ENCODE measurements around the gene ANKLE1. TPM values are rescaled to one million over a fixed set of nuclear protein-coding genes. Genes with fewer than 3 reads are reported as not detected.

ANKLE1 gene
- total RNA-seq, 1 experiment from 2014 or later, result 16.5 TPM

DNA sequence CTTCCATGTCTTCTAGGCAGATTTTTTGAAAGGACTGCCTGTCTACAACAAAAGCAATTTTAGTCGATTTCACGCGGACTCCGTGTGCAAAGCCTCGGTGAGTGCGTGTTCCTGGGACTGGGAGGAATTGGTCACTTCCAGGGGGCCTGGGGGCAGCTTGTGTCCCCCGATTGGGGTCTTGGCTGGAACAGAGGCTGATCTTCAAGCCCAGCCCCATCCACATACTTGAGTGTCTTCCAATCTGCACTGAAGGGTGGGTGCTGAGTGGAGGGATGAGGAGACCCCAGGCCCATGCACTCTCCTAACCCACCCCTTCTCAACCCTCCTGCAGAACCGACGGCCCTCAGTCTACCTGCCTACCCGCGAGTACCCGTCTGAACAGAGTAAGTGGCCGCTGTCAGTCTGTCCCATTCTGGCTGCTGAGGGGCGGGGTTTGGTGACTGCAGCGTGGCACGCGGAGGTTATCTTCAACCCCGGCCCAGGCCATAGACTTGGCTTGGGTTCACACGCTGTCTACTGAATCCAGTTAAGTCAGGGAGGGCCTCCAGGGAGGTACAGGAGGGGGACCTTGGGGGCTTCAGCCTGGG is 32.4 kb downstream of the ANKLE1 start:
- Mint-ChIP-seq H3K36me3 (ENCODE audit: insufficient read depth in 1 of 3, low read depth in 3 of 3) (peaks cover 18 to 44% (median 31%) of the 10 kb centered on the region in 3 experiments; a peak in 6 of 7 replicates), H3K4me3 (no peak overlapping the region), H3K4me1 (peaks cover 14% of the 10 kb centered on the region in 2 experiments), H3K9me3 (no peaks in the 10 kb centered on the region), H3K27me3 (ENCODE audit: low read depth) (no peaks in the 10 kb centered on the region), H3K27ac (no peak overlapping the region)
- H2BK5ac ChIP-seq (ENCODE audit: insufficient read length, low read length), result no peak overlapping the region
- no peak overlapping the region for H4K8ac ChIP-seq (replicated peaks; ENCODE audit: insufficient read length, low read depth, low read length)
- no peak overlapping the region for H3K9ac ChIP-seq (ENCODE audit: extremely low read depth, insufficient read length, low read length)
- H4K20me1 ChIP-seq (ENCODE audit: control insufficient read depth, insufficient read depth, insufficient read length), result no peaks in the 10 kb centered on the region
- H4K5ac ChIP-seq (ENCODE audit: insufficient read length, low read depth, low read length), result no peak overlapping the region
- no peaks in the 10 kb centered on the region for H3K4me1 ChIP-seq (ENCODE audit: insufficient read depth, low read length)
- H3K18ac ChIP-seq (ENCODE audit: insufficient read length, low read depth, low read length), result no peak overlapping the region
- no peak overlapping the region for H2BK12ac ChIP-seq (ENCODE audit: insufficient read length, low read depth, low read length)
- no peaks in the 10 kb centered on the region for H3K9me3 ChIP-seq (ENCODE audit: control insufficient read depth, low read depth, low read length)
- H3K79me2 ChIP-seq (ENCODE audit: insufficient read depth, low read length), result peaks cover 7% of the 10 kb centered on the region; the same call in 1 of the 2 replicates
- H2BK15ac ChIP-seq (ENCODE audit: low read depth, low read length), result no peak overlapping the region
- no peak overlapping the region for H3K27ac ChIP-seq (ENCODE audit: insufficient read length, low read depth, low read length)
- H3K23ac ChIP-seq (ENCODE audit: insufficient read length, low read depth, low read length), result no peak overlapping the region
- H3K4me2 ChIP-seq (ENCODE audit: insufficient read depth, insufficient read length, low read length), result no peak overlapping the region
- no peak overlapping the region for H2BK20ac ChIP-seq (ENCODE audit: low read depth, low read length, poor library complexity, severe bottlenecking)
- H2AK5ac ChIP-seq (ENCODE audit: insufficient read length, low read length), result no peak overlapping the region
- DNase-seq, result no peak
- no peak overlapping the region for H3K56ac ChIP-seq (ENCODE audit: insufficient read length, low read depth, low read length)
- WGBS (ENCODE audit: extremely low coverage, insufficient read length, low lambda C conversion rate), result no CpG with 5 or more reads among the region's 19 CpGs
- no peak overlapping the region for H2AFZ ChIP-seq (ENCODE audit: low read length)
- H3K27me3 ChIP-seq (ENCODE audit: insufficient read depth, low read length), result no peaks in the 10 kb centered on the region
- H3K4ac ChIP-seq (ENCODE audit: low read depth, low read length), result no peak overlapping the region
- peaks cover 5% of the 10 kb centered on the region for H3K23me2 ChIP-seq (ENCODE audit: insufficient read length, low read depth, low read length, poor library complexity, severe bottlenecking)
- TF ChIP-seq, protein P1, sequence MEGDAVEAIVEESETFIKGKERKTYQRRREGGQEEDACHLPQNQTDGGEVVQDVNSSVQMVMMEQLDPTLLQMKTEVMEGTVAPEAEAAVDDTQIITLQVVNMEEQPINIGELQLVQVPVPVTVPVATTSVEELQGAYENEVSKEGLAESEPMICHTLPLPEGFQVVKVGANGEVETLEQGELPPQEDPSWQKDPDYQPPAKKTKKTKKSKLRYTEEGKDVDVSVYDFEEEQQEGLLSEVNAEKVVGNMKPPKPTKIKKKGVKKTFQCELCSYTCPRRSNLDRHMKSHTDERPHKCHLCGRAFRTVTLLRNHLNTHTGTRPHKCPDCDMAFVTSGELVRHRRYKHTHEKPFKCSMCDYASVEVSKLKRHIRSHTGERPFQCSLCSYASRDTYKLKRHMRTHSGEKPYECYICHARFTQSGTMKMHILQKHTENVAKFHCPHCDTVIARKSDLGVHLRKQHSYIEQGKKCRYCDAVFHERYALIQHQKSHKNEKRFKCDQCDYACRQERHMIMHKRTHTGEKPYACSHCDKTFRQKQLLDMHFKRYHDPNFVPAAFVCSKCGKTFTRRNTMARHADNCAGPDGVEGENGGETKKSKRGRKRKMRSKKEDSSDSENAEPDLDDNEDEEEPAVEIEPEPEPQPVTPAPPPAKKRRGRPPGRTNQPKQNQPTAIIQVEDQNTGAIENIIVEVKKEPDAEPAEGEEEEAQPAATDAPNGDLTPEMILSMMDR (conservative IDR thresholded peaks at IDR 0.05), result no peak
- H3K79me1 ChIP-seq (ENCODE audit: insufficient read depth, low read depth, low read length, poor library complexity, severe bottlenecking), result peaks cover 6% of the 10 kb centered on the region
- H3K14ac ChIP-seq (ENCODE audit: insufficient read depth, low read length), result no peak overlapping the region
- no peak overlapping the region for H3T11ph ChIP-seq (ENCODE audit: low read length)
- H2BK120ac ChIP-seq (ENCODE audit: low read depth, low read length, poor library complexity, severe bottlenecking), result no peak overlapping the region
- H4K91ac ChIP-seq (ENCODE audit: insufficient read length, low read depth, low read length), result no peak overlapping the region

Measured in H9 (cell line).